DMS53 treated with DMSO at 0.1 percent for 48 hours (cell line): Measurements from ENCODE around the gene RNF217.
"Not testable (repeated sequence)": the region's sequence is repeated elsewhere in the genome, so short reads cannot be mapped to it uniquely, and the experiment has no call there.

Experiments
- DNase-seq: peaks from one replicate; lab custom pipeline; 2025; ENCODE audit not compliant: unreplicated experiment; lab: John Stamatoyannopoulos, UW

Gene RNF217

GRCh38 chr6:124961777-124962638 is at the start of gene RNF217:
Gene RNF217, plus strand, starts transcription at chr6:124962437. Its CDS starts 108 bp downstream, at chr6:124962545.
- DNase-seq = no peak

GRCh38 chr6:124913056-124913455 is 49.2 kb upstream of the RNF217 start:
- DNase-seq = no peak

- DNase-seq = no peak
These were observed 44.5 kb upstream of the RNF217 start for GRCh38 chr6:124917769-124918168.

- DNase-seq = not testable (repeated sequence)
These were observed 42.5 kb upstream of the RNF217 start for GRCh38 chr6:124919703-124920102.

- no peak for DNase-seq
These were observed 37.9 kb upstream of the RNF217 start for GRCh38 chr6:124924333-124924759.

GRCh38 chr6:124926435-124926834 is 35.8 kb upstream of the RNF217 start:
- no peak for DNase-seq

GRCh38 chr6:124927806-124928205 is 34.4 kb upstream of the RNF217 start:
- DNase-seq = no peak

- DNase-seq = no peak
These were observed 33.4 kb upstream of the RNF217 start for GRCh38 chr6:124928851-124929250.

GRCh38 chr6:124937645-124938044 is 24.6 kb upstream of the RNF217 start:
- no peak for DNase-seq

- no peak for DNase-seq
These were observed 21.0 kb upstream of the RNF217 start for GRCh38 chr6:124941259-124941658.

GRCh38 chr6:124943658-124944057 is 18.6 kb upstream of the RNF217 start:
- DNase-seq = no peak

- no peak for DNase-seq
These were observed 14.2 kb upstream of the RNF217 start for GRCh38 chr6:124947971-124948451.

GRCh38 chr6:124949706-124950105 is 12.5 kb upstream of the RNF217 start:
- DNase-seq = no peak

- DNase-seq = no peak
These were observed 8.4 kb upstream of the RNF217 start for GRCh38 chr6:124953808-124954207.

- DNase-seq = no peak
These were observed 7.0 kb upstream of the RNF217 start for GRCh38 chr6:124955108-124955856.

GRCh38 chr6:124956018-124956417 is 6.2 kb upstream of the RNF217 start:
- no peak for DNase-seq

- DNase-seq = no peak
These were observed 4.1 kb upstream of the RNF217 start for GRCh38 chr6:124958149-124958548.

GRCh38 chr6:124958759-124959354 is 3.4 kb upstream of the RNF217 start:
- DNase-seq = no peak

- DNase-seq = no peak
These were observed 1.3 kb upstream of the RNF217 start for GRCh38 chr6:124960757-124961463.

- DNase-seq = no peak
These were observed 817 bp upstream of the RNF217 start for GRCh38 chr6:124961464-124961776.
